HPDE6-E6E7 (cell line): ENCODE results near the gene STARD9.

Source experiments
- DNase-seq: peaks from one replicate; pipeline ENCODE4 v3.0.0; 2011; ENCODE audit warnings: missing footprints; ENCODE audit errors: extremely low spot score

STARD9 gene

GRCh38 chr15:42693942-42694341, 118.5 kb downstream of the STARD9 start:
- no peak for DNase-seq

DNA sequence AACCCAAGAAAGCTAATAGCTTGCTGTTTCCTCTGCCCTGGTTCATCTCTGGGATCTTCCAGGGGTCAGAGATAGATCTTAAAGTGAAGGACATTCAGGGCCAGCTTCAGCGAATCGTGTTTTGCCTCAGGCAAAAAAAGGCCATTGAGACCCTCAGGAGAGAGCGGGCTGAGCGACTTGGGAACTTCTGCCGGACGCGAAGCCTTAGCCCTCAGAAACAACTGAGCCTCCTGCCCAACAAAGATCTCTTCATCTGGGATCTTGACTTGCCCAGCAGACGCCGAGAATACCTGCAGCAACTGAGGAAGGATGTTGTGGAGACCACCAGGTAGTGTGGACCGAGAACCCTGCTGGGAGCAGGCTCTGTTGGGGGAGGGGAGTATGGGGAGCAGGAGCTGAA, 119.0 kb downstream of the STARD9 start:
- DNase-seq, result no peak

DNA sequence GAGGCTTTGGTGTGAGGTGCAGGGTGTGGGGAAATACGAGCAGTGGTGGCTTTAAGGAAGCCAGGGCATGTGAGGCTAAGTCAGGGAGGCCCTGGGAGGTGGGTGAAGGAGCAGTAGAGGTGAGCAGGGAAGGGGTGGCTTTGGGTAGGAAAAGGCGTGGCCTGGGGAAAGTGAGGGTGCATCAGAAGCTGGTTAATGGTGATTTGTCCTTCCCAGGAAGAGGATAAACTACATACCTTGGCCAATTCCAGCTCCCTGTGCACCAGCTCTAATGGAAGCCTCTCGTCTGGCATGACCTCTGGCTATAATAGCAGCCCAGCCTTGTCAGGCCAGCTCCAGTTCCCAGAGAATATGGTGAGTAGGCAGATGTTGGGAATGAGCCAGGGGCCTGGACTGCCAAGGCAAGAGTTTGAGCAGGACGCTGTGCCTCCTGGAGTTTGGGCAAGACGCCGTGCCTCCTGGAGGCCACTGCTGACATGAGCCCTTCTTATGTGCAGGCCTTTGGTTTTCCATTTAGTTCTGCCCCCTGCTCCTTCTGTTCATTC, 120.2 kb downstream of the STARD9 start:
- no peak for DNase-seq

DNA sequence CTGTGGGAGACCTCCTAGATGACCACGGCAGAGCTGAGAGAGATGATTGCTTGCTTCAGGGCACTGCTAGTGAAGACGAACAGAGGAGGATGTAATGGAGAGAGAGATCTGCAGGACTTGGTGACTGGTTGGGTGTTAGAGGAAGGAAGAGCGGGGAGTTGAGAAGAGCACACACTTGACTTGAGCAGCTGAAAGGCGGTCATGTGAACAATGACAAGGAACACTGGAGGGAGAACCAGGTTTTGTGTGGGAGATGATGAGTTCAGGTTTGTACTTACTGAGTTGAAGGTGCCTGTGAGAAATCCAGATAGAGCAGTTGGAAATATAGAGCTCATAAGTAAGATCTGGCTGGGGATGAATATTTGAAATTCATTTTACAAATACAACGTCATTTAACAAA, 121.2 kb downstream of the STARD9 start:
- DNase-seq, result no peak

DNA sequence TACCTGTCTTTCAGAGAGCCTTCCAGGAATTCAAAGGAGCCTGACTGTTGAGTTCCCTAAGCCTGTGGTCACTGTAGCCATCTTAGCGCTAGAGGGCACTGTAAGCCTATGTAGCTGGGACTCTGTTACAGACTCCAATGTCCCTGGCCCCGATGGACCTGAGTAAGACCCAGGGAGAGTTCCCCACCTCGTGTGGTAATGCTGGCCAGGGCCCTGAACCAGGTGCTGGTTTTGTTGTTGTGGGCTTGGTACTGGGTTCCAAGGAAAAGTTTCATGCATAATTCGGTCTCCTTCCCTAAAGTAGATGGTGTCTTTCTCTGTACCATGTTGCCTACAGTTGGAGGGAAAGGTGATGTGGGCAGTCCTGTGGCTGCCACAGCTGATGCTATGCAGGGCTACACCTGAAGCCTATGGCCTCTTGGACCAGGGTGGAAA, 129.1 kb downstream of the STARD9 start:
- DNase-seq, result peak; percentile 75

DNA sequence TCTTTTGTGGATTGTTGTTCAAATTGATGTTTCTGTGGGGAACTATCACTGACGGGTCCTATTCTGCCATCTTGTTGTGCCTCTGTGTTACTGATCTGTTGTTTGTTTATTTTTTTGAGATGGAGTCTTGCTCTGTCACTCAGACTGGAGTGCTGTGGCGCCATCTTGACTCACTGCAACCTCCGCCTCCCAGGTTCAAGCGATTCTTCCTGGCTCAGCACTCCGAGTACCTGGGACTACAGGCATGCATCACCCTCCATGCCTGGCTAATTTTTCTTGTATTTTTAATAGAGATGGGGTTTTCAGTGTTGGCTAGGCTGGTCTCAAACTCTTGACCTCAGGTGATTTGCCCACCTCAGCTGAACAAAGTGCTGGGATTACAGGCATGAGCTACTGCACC, 129.9 kb downstream of the STARD9 start:
- no peak for DNase-seq

GRCh38 chr15:42707068-42707467, 131.7 kb downstream of the STARD9 start:
- DNase-seq, result no peak

- DNase-seq, result no peak
Observed at GRCh38 chr15:42707873-42708544, 132.6 kb downstream of the STARD9 start.

DNA sequence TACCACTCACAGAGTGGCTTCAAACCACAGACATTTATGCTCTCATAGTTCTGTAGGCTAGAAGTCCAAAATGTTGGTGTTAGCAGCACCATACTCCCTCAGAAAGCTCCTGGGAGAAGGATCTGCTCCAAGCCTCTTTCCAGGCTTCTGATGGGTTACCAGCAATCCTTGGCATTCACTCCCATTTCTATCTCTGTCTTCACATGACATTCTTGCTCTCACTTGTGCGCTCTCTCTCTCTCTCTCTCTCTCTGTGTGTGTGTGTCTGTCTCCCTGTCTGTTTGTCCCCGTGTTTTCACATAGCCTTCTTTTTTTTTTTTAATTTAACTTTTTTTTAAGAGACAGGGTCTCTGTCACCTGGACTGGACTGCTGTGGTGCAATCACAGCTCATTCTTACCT, 135.3 kb downstream of the STARD9 start:
- DNase-seq, result no peak

DNA sequence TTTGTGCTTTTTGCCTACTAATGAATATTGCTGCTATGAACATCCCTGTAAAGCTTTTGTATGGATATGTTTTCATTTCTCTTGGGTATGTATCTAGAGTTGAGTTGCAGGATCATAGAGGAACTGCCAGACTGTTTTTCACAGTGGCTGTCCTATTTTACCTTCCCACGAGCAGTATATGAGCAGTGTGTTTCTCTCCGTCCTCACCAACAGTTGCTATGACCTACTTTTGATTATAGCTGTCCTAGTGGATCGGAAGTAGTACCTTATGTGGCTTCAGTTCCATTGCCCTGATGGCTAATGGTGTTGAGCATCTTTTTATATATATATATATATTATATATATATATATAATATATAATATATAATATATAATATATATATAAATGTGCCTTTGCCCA, 136.3 kb downstream of the STARD9 start:
- no peak for DNase-seq

DNA sequence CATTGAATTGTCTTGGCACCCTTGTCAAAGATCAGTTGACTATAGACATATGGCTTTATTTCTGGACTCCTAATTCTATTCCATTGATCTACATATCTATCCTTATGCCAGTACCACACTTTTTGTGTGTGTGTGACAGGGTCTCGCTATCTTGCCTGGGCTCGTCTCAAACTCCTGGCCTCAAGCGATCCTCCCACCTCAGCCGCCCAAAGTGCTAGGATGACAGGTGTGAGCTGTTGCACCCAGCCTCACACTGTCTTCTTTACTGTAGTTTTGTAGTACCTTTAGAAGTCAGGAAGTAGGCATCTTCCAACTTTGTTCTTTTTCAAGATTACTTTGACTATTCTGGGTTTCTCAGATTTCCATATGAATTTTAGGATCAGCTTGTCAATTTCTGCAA, 137.2 kb downstream of the STARD9 start:
- no peak for DNase-seq

DNA sequence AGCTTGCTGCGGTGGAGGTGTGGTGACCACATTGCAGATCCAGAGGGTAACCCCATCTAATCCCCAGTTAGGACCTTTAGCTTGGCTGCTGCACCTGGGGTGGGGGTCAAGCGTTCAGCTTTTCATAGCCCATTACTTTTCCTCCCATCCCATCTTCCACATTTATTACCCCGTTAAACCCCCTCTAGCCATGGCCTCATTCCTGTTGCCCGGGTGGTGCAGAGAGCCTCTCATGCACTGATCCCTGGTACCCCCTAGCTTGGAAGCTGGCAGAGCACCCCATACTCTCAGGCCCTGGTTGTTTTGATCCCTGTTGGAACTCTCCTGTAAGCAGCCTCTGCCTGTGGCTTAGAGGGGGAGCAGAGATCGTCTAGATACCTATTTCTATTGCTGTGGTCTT, 140.7 kb downstream of the STARD9 start:
- no peak for DNase-seq

- no peak for DNase-seq
Observed at GRCh38 chr15:42716626-42717025, 141.2 kb downstream of the STARD9 start.

DNA sequence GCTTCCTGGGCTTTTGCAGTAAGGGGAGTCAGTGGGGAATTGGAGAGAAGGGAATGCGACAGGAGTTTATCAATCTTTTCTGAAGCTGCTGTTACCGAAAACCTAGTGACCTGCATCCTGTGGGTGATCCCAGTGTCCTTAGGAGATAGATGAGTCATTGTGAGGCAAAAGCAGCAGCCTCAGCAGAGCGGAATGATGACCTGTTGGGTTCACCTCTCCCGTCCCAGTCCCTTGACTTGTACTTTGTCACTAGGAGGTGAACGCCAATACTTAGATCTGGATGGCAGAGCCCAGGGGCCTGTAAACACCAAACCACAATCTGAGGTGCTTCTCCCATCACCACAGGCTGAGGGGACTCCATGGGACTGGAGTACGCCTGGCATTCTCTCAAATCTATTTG, 143.6 kb downstream of the STARD9 start:
- peak; percentile 16 for DNase-seq

DNA sequence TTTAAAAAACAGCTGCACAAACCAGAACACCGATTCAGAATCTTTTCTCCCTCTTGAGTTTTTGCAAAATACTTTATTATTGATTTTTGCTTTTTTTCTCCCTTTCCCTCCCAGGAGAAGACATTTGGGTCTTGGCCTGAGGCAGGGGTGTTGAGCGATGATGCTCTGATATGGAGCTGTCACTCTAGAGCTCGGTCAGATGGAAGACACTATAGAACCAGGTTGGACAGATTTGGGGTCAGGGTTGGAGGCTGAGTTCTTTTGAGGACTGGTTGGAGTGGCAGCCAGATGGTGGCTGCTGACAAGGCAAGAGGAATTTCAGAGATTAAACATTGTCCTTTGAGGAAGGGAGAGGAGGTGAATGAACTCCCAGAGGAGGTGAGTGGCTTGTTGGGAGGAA, 144.7 kb downstream of the STARD9 start:
- DNase-seq, result no peak

DNA sequence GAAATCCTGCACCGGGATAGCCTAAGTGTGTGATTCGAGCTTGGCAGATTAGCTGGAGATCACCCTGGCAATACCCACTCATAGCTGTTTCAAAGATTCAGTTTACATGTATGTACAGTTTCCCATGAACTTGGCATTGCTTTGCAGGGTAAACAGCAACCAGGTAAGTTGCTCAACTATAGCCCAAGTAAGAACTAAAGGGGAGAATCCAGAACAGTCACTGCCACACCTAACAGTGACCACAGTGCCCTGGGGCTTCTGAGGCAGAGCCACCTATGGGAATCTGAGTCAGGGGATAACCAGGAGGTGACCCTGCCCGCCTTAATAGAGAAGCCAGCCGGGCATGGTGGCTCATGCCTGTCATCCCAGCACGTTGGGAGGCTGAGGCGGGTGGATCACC, 145.6 kb downstream of the STARD9 start:
- DNase-seq, result peak; percentile 80

DNA sequence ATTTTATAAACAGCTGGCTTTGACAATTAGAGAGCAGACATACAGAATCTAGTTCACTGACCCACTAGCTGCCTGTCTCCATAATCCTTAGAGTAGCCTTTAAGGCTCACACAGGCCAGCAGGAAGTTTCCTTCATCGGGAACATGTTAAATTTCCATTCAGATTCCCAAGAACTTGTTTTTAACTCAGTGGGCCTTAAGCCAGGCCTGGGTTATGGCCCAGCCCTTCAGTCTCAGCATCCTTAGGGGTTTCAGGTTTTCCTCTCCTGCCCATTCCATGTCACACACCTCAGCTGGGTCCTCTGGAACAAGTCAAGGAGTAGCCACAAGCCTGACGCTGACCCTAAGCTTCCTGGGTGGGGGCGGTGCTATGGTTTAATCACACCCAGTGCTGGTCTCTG, 146.5 kb downstream of the STARD9 start:
- no peak for DNase-seq

- no peak for DNase-seq
Observed at GRCh38 chr15:42723068-42723467, 147.7 kb downstream of the STARD9 start.

DNA sequence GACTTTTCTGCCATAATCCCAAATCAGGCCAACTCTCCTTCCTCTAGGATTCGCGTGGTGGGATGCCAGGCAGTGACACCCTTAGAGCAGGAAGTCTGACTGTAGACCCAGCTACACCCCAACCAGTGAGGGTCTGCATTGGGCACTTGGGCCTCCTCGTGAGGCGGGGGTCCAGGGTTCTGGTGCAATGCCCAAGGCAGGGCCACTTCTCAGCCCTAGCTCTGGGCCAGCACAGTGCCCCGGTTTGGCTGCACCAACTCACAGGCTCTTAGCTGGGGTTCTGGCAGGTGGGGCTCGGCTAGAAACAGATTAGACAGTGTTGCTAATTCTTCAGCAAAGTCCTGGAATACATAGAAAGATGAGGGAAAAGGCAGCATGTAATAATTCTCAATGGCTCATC, 148.9 kb downstream of the STARD9 start:
- DNase-seq, result no peak

DNA sequence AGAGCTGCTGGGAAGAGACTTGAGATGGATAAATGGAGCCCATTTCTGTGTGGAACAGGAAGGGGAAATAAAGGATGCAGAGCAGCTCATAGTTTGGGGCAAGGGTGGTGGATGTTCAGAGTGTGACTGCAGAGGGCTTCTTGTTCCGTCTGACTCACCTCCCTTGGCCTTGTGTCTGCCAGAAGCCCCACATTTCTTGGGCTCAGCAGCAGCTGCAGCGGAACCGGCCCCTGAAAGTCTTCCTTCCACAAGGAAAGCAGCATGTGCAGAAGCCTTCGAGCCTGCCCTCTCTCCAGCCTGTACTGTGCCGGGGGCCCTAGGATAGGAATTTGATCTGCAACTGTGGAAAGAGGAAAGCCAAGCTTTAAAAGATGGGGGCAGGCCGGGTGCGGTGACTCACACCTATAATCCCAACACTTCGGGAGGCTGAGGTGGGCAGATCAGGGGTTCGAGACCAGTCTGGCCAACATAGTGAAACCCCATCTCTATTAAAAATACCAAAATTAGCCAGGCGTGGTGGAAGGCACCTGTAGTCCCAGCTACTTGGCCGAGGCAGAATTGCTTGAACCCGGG, 150.0 kb downstream of the STARD9 start:
- DNase-seq, result no peak

DNA sequence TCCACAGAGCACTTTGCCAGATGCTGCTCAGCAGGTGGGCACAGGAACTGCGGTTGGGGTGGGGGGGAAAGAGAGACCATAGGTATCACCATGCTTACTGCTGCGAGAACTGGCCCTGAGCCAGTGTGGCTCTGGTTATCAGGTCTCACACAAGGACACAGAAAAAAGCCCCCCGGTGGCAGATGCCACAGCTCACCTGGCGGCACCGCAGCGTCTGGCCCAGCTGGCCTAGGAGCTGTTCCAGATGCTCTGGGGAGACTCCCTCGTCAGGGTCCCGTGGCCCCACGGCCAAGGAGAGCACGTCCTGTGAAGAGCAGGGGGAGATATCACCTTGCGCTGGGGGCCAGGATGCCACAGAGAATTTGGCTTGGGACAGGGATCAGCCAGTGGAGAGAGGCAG, 150.7 kb downstream of the STARD9 start:
- DNase-seq, result no peak

DNA sequence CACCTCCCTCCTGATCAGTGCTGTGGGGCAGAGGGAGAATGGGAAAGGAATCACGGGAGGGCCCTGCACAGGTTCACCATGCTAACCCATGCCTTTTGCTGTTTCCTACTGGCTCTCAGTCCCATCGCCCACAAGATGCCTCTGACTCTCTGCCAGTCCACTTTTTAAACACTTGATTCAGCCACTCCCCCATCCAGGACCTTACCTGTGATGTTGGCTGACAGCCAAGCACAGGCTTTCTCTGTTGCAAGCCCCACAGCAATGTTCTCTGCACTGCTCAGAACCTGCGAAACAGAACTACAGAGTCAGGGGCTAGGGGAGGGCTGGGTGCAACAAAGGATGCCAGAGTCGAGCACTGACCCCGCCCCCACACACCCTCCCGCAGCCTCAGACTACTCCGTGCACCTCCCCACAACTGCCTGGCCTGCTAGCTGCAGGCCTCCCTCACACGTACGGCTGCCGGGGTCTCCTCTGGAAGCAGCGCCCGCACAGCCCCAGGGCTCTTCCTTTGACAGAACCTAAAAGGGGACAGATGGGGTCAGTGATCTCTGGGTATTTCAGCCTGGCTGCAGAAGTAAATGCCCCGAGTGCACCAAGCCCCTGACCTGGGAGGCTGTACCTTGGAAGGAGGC, 152.5 kb downstream of the STARD9 start:
- no peak for DNase-seq

DNA sequence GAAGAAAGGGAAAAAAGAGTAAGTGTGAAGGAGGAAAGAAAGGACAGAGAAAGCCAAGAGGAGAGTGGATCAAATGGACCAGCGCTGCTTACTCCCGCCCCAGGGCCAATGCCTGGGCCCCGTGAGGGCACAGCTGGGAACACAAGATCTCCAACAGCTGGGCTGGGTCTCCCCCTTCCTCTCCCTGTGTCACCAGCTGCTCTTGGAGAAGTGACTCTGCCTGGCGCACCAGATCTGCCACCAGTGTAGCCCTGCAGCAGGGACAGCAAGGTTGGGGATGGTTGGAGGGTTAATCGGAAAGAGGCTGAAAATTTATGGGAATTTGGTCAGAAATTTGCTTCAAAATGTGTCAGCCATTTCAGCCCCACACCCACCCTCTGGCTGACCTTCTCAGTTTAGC, 153.2 kb downstream of the STARD9 start:
- no peak for DNase-seq
